ENCODE measurements around the gene IZUMO1. TPM values are rescaled to one million over a fixed set of nuclear protein-coding genes. Genes with fewer than 3 reads are reported as not detected.
A peak's percentile ranks its signal among the peaks of the same experiment; 100 is the strongest.

The IZUMO1 gene
- total and polyA plus RNA-seq, 9 of the 15 experiments (the other 6 are each of a cell fraction or from before 2014, with no cell fraction given), result 0.14 to 2.1 (median 0.73) TPM

DNA sequence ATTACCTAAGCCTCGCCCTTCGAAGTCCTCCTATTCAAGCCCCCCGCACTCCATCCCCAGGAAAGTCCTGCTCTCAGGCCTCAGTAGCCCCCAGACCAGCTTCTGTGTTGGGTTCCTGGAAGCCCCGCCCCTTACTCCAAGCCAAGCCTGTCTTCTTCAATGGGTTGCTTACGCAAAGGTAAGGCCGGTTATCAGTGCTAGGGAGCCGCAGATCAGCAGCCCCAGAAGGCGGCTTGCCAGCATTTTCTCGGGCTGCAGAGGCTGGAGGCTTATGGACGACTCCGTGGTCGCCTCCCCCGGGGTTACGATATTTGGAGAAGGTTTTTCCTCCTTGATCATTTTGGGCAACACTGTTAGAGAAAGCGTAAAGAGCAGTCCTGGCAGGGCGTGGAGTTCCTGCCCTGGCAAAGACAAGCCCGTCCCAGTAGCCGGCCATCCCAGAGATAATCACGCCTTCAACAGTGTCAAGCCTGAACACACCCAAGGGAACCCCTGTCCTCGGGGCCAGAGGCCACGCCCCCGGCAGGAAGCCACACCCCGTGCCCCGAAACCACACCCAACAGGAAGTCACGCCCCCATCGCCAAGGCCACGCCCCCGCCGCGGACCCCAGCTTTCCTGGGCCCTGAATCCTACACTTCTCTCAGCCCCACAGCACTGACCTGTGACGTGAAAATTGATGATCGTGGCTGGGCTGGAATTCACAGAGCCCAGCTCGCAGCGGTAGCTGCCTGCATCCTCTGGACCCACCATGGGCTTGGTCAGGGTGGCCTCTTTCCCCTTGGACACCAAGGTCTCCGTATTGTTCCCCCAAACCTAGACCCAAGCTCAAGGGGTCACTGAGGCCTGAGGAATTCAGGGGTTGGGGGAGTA is 5.3 kb downstream of the IZUMO1 start (continued):
- TF ChIP-seq MEIS2 (IDR thresholded peaks at IDR 0.05; ENCODE audit: partially characterized antibody), result peak; percentile 32
- TF ChIP-seq TAL1 (IDR thresholded peaks at IDR 0.05), result no peak
- no peak for TF ChIP-seq KDM2B (CRISPR knock-in tag; IDR thresholded peaks at IDR 0.05)
- no peak for TF ChIP-seq NFATC3 (IDR thresholded peaks at IDR 0.05)
- TF ChIP-seq, protein P1, sequence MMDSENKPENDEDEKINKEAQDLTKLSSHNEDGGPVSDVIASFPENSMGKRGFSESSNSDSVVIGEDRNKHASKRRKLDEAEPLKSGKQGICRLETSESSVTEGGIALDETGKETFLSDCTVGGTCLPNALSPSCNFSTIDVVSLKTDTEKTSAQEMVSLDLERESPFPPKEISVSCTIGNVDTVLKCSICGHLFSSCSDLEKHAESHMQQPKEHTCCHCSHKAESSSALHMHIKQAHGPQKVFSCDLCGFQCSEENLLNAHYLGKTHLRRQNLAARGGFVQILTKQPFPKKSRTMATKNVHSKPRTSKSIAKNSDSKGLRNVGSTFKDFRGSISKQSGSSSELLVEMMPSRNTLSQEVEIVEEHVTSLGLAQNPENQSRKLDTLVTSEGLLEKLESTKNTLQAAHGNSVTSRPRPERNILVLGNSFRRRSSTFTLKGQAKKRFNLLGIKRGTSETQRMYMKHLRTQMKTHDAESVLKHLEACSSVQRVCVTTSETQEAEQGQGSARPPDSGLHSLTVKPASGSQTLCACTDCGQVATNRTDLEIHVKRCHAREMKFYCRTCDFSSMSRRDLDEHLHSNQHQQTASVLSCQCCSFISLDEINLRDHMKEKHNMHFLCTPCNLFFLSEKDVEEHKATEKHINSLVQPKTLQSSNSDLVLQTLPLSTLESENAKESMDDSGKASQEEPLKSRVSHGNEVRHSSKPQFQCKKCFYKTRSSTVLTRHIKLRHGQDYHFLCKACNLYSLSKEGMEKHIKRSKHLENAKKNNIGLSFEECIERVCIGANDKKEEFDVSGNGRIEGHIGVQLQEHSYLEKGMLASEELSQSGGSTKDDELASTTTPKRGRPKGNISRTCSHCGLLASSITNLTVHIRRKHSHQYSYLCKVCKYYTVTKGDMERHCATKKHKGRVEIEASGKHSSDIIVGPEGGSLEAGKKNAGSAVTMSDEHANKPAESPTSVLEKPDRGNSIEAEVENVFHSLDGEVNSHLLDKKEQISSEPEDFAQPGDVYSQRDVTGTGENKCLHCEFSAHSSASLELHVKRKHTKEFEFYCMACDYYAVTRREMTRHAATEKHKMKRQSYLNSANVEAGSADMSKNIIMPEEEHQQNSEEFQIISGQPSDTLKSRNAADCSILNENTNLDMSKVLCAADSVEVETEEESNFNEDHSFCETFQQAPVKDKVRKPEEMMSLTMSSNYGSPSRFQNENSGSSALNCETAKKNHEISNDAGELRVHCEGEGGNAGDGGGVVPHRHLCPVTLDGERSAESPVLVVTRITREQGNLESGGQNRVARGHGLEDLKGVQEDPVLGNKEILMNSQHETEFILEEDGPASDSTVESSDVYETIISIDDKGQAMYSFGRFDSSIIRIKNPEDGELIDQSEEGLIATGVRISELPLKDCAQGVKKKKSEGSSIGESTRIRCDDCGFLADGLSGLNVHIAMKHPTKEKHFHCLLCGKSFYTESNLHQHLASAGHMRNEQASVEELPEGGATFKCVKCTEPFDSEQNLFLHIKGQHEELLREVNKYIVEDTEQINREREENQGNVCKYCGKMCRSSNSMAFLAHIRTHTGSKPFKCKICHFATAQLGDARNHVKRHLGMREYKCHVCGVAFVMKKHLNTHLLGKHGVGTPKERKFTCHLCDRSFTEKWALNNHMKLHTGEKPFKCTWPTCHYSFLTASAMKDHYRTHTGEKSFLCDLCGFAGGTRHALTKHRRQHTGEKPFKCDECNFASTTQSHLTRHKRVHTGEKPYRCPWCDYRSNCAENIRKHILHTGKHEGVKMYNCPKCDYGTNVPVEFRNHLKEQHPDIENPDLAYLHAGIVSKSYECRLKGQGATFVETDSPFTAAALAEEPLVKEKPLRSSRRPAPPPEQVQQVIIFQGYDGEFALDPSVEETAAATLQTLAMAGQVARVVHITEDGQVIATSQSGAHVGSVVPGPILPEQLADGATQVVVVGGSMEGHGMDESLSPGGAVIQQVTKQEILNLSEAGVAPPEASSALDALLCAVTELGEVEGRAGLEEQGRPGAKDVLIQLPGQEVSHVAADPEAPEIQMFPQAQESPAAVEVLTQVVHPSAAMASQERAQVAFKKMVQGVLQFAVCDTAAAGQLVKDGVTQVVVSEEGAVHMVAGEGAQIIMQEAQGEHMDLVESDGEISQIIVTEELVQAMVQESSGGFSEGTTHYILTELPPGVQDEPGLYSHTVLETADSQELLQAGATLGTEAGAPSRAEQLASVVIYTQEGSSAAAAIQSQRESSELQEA (IDR thresholded peaks at IDR 0.05; ENCODE audit: low read depth), result no peak
- TF ChIP-seq ZNF445 (CRISPR knock-in tag; IDR thresholded peaks at IDR 0.05; ENCODE audit: low read depth), result no peak
- TF ChIP-seq ZNF143 (CRISPR knock-in tag; IDR thresholded peaks at IDR 0.05), result no peak
- no peak for TF ChIP-seq NCOR1 (IDR thresholded peaks at IDR 0.05)
- TF ChIP-seq HMG20B (CRISPR knock-in tag; IDR thresholded peaks at IDR 0.05), result no peak
- TF ChIP-seq, protein P2, sequence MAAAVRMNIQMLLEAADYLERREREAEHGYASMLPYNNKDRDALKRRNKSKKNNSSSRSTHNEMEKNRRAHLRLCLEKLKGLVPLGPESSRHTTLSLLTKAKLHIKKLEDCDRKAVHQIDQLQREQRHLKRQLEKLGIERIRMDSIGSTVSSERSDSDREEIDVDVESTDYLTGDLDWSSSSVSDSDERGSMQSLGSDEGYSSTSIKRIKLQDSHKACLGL (CRISPR knock-in tag; IDR thresholded peaks at IDR 0.05; ENCODE audit: borderline replicate concordance, poor library complexity, severe bottlenecking), result no peak
- TF ChIP-seq SP1 (CRISPR knock-in tag; IDR thresholded peaks at IDR 0.05), result peak; percentile 77; the same call in 1 of the 2 replicates
- no peak; the same call in 1 of the 2 replicates for TF ChIP-seq NBN (IDR thresholded peaks at IDR 0.05; ENCODE audit: low read depth)
- TF ChIP-seq TARDBP (IDR thresholded peaks at IDR 0.05), result no peak
- TF ChIP-seq NFIC (IDR thresholded peaks at IDR 0.05), result peak; percentile 69
- TF ChIP-seq STAG1 (CRISPR knock-in tag; IDR thresholded peaks at IDR 0.05; ENCODE audit: borderline replicate concordance), result no peak
